Mucosa of rectum (tissue), 2 donors: ENCODE measurements around the gene PLXNB2.

Experiments
- H3K27ac ChIP-seq, 2 donors: one replicate each; pipeline ENCODE4 v1.7.0; 2013; ENCODE audit warnings: inconsistent platforms in 2 of 2, low read depth in 2 of 2, low read length in 2 of 2
- H3K27me3 ChIP-seq, 2 donors: one replicate each; pipeline ENCODE4 v1.7.0; 2013; ENCODE audit warnings: low read length in 2 of 2; ENCODE audit not compliant: control insufficient read depth in 2 of 2, insufficient read depth in 2 of 2
- H3K36me3 ChIP-seq, 2 donors: one replicate each; pipeline ENCODE4 v1.7.0; 2013; ENCODE audit warnings: low read length in 2 of 2; ENCODE audit not compliant: control insufficient read depth in 2 of 2, insufficient read depth in 2 of 2
- H3K4me1 ChIP-seq, 2 donors: one replicate each; pipeline ENCODE4 v1.7.0; 2013; ENCODE audit warnings: low read length in 2 of 2, mild to moderate bottlenecking in 1 of 2; ENCODE audit not compliant: control insufficient read depth in 2 of 2, insufficient read depth in 2 of 2
- H3K4me3 ChIP-seq, 2 donors: one replicate each; pipeline ENCODE4 v1.7.0; 2013; ENCODE audit warnings: low read length in 2 of 2
- H3K9ac ChIP-seq, 2 donors: one replicate each; pipeline ENCODE4 v1.7.0; 2013; ENCODE audit warnings: low read length in 2 of 2, low read depth in 1 of 2, mild to moderate bottlenecking in 1 of 2
- H3K9me3 ChIP-seq, 2 donors: one replicate each; pipeline ENCODE4 v1.7.0; 2013; ENCODE audit warnings: low read length in 2 of 2; ENCODE audit not compliant: control insufficient read depth in 2 of 2
- donor health status: healthy.
- donor health status: Normal muscosa, but diverticular disease.

PLXNB2 gene

DNA sequence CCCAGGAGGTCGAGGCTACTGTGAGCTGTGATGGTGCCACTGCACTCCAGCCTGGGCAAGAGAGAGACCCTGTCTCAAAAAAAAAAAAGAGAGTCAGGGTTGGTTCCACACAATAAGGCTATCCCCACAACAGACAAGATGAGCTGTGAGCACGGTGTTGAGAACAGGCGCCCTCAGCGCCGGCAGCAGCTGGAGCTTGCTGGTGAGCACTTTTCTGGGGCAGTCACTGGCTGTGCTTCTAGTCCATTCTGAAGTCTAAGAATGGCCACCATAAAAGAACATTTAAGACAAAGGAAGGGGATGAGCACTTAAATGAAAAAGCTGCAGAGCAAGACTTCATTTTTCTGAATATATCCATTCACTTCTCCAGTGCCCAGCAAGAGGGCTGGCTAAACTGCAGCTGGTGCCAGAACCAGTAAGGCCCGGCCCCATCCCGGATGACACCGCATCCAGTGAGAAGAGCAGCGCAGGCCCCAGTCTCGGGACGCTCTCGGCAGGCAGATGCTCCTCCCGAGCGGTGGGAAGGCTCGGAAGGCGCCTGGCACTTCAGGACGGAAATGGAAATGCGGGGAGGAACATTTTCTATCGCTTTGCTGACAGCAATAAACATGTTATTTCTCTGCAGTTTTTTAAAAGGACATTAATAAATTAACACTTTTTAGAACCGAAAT lies 74.8 kb downstream of the PLXNB2 start:
- Histone ChIP-seq H3K27me3 (no peaks in the 10 kb centered on the region), H3K9me3 (no peaks in the 10 kb centered on the region), H3K36me3 (peaks cover 17 to 22% of the 10 kb centered on the region in 2 donors), H3K9ac (no peak overlapping the region), H3K27ac (no peak overlapping the region), H3K4me1 (no peaks in the 10 kb centered on the region), H3K4me3 (no peak overlapping the region)

DNA sequence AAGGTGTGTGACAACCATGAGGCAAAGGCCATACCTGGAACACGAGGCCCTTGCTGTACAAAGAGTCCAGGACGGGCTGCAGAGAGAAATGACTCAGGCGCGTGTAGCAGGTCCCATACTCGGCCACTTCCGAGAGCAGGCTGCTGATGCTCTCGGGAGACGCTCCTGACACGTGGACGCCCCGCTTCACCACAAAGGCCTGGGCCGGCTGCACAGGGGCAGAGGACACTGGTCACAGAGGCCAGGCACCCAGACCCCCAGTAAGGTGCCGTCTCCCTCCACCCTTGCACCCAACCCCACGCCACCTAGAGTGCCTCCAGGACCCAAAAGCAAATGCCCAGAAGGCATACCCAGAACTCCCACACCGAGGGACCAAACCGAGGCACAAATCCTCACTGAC lies 78.1 kb downstream of the PLXNB2 start:
- Histone ChIP-seq H3K9ac (no peak overlapping the region), H3K27ac (no peak overlapping the region), H3K4me1 (no peaks in the 10 kb centered on the region), H3K36me3 (peaks cover 28 to 33% of the 10 kb centered on the region in 2 donors), H3K27me3 (no peaks in the 10 kb centered on the region), H3K9me3 (no peaks in the 10 kb centered on the region), H3K4me3 (no peak overlapping the region)

DNA sequence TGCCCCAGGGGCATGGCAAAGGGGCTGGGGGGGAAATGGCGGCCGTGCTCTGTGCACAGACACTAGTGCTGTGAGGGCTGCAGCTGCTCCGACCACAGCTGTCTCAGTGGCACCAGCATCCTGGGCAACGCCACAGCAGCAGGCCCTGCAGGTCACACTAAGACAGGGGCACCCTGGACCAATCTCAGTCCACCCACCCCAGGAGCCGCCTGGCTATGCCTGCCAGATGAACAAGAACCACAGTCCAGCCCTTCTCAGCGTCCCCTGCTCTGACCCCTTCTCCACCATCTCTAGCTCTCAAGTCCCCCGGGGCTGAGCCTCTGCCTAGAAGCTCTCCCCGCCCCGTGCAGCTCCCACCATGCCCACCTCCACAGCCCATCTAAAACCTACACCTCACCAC lies 79.1 kb downstream of the PLXNB2 start:
- no peaks in the 10 kb centered on the region for H3K9me3 ChIP-seq
- no peak overlapping the region for H3K9ac ChIP-seq
- H3K4me1 ChIP-seq: no peaks in the 10 kb centered on the region
- no peak overlapping the region for H3K4me3 ChIP-seq
- H3K27me3 ChIP-seq: no peaks in the 10 kb centered on the region
- peaks cover 34 to 37% of the 10 kb centered on the region in 2 donors for H3K36me3 ChIP-seq
- no peak overlapping the region for H3K27ac ChIP-seq

DNA sequence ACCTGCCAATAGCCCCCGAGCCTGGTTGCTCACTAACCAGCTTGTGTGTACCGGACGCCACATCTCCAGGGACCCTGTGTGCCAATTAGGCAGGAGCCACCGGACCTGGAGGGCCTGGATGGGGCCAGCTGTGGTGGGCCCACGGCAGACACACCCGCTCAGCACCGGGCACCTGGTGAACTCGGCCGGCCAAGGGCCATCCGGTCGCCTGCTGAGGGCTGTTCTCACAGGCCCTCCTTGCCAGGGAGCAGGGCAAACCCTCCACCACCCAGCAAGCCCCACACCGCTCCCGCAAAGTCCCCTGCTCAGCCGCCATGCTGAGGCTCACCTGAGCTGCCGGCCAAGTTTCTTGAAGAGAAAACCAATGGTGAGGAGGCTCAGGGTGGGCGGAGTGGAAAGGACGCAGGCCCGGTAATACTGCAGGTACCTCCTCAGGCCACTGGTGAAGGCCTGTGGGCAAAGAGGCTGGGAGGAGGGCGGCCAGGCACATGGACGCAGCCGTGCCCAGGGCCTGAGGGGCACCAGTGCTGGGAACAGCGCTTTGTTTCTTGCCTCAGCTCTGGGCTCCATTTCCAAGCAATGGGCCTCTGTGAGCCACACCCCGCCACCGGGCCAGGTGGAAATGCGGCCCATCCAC lies 79.7 kb downstream of the PLXNB2 start:
- H3K4me3 ChIP-seq: no peak overlapping the region
- no peaks in the 10 kb centered on the region for H3K9me3 ChIP-seq
- no peak overlapping the region for H3K9ac ChIP-seq
- H3K27ac ChIP-seq: no peak overlapping the region
- H3K36me3 ChIP-seq: peaks cover 39 to 42% of the 10 kb centered on the region in 2 donors
- no peaks in the 10 kb centered on the region for H3K4me1 ChIP-seq
- H3K27me3 ChIP-seq: no peaks in the 10 kb centered on the region

DNA sequence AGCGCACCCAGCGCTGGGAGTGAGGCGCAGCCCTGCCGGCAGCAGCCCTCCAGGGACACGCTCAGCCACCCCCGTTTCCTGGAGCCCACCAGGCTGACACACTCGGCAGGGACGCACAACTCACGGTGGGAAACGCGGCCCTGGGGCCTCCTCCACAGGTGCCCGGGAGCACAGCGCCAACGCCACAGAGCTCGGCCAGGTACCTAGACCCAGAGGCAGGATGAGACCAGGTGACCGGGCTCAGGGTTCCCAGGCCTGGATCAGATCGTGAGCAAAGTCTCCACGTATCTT lies 80.6 kb downstream of the PLXNB2 start:
- H3K27ac ChIP-seq: no peak overlapping the region
- no peaks in the 10 kb centered on the region for H3K27me3 ChIP-seq
- H3K36me3 ChIP-seq: peaks cover 47 to 48% of the 10 kb centered on the region in 2 donors
- no peaks in the 10 kb centered on the region for H3K4me1 ChIP-seq
- H3K9me3 ChIP-seq: no peaks in the 10 kb centered on the region
- H3K9ac ChIP-seq: no peak overlapping the region
- no peak overlapping the region for H3K4me3 ChIP-seq

DNA sequence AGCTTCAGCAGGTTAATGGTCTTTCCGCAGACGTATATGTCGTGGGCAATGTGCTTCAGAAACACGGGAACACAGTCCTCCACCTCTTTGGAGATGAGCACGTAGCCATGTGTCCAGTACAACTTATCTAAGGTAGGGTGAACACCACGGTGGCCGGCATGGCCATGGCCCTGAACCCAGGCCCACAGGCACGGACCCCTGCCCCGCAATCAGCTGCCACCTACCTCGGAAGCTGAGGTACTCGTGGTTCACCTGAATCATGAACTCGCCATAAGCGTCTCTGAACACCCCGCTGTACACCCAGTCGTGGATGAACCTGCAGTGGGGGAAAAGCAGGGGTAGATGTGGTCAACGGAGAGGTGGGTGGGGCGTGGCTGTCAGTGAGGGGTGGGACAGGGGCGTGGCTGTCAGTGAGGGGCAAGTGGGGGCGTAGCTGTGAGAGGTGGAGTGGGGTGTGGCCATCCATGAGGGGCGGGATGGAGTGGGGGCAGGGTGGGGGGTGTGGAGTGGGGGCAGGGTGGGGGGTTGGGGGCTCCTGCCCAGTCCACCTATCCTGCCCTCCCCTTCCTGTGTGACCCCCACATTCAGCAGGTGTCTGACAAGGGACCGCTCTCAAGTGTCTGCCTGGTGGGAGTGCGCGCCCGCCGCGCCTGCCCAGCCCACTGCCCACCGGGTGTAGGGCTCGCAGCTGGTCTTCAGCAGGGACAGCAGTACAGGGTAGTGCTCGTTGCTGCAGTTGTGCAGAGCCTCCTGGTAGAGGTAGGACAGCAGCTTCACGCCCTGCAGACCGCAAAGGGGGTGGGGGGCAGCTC lies 81.2 kb downstream of the PLXNB2 start:
- Histone ChIP-seq H3K27me3 (no peaks in the 10 kb centered on the region), H3K4me3 (no peak overlapping the region), H3K27ac (no peak overlapping the region), H3K9me3 (no peaks in the 10 kb centered on the region), H3K9ac (no peak overlapping the region), H3K4me1 (no peaks in the 10 kb centered on the region), H3K36me3 (peaks cover 50 to 53% of the 10 kb centered on the region in 2 donors)

DNA sequence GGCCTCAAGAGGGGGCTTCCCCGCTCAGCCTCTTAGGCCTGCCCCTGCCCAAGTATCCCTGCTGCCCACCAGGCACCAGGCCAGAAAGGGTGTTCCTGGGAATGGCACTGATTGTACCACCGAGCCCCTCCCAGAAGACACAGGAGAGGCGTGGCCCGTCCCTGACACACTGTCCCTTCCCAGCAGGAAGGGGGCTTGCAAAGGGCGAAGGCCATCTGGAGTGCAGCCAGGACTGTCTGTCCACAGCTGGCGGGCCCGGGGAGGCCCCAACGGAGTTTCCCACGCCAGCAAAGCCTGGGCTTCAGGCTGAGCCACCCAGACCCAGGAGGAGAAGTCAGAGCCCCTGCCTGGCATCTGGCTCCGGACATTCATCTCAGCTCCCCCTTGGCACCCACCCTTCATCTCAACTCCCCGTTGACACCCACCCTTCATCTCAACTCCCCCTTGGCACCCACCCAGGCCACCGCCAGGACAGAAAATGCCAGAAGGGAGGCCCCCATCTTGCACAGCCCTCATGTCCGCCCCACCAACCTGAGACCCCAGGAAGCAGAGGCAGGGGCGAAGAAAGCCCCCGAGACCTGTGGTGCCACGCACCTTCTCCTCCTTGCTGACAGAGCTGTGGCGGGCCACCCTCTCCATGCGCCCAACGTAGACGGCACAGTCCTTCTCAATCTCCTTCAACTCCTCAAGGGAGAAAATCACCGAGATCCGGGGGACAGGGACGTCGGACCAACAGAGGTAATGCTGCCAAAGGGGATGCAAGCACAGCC lies 82.1 kb downstream of the PLXNB2 start:
- Histone ChIP-seq H3K36me3 (peaks cover 57 to 61% of the 10 kb centered on the region in 2 donors), H3K27ac (no peak overlapping the region), H3K27me3 (no peaks in the 10 kb centered on the region), H3K4me3 (no peak overlapping the region), H3K4me1 (no peaks in the 10 kb centered on the region), H3K9me3 (no peaks in the 10 kb centered on the region), H3K9ac (no peak overlapping the region)
